ENCODE data around the gene MAST4. TPM values are rescaled to one million over a fixed set of nuclear protein-coding genes. Genes with fewer than 3 reads are reported as not detected.

Gene MAST4
- total RNA-seq, 1 donor from 2014 or later = 36.3 TPM

GRCh38 chr5:67073045-67073680 lies 477.0 kb downstream of the MAST4 start:
- DNase-seq (ENCODE audit: low read depth, low spot score) = no peak

GRCh38 chr5:67077296-67077695 lies 481.1 kb downstream of the MAST4 start:
- DNase-seq (ENCODE audit: low read depth, low spot score) = no peak

- DNase-seq (ENCODE audit: low read depth, low spot score) = no peak
These were observed 485.1 kb downstream of the MAST4 start for GRCh38 chr5:67081261-67081660.

- DNase-seq (ENCODE audit: low read depth, low spot score) = peak; percentile 37
These were observed 486.7 kb downstream of the MAST4 start for GRCh38 chr5:67082941-67083340.

- no peak for DNase-seq (ENCODE audit: low read depth, low spot score)
These were observed 489.4 kb downstream of the MAST4 start for GRCh38 chr5:67085616-67086015.

- DNase-seq (ENCODE audit: low read depth, low spot score) = no peak
These were observed 493.1 kb downstream of the MAST4 start for GRCh38 chr5:67089200-67089725.

- no peak for DNase-seq (ENCODE audit: low read depth, low spot score)
These were observed 493.8 kb downstream of the MAST4 start for GRCh38 chr5:67090040-67090439.

GRCh38 chr5:67090593-67090992 lies 494.4 kb downstream of the MAST4 start:
- DNase-seq (ENCODE audit: low read depth, low spot score) = no peak

- no peak for DNase-seq (ENCODE audit: low read depth, low spot score)
These were observed 496.3 kb downstream of the MAST4 start for GRCh38 chr5:67092535-67092934.

- DNase-seq (ENCODE audit: low read depth, low spot score) = no peak
These were observed 497.1 kb downstream of the MAST4 start for GRCh38 chr5:67093279-67093678.

GRCh38 chr5:67094476-67095300 lies 498.5 kb downstream of the MAST4 start:
- DNase-seq (ENCODE audit: low read depth, low spot score) = no peak

GRCh38 chr5:67095346-67096171 lies 499.4 kb downstream of the MAST4 start:
- DNase-seq (ENCODE audit: low read depth, low spot score) = no peak

GRCh38 chr5:67098656-67099055 lies 502.5 kb downstream of the MAST4 start:
- no peak for DNase-seq (ENCODE audit: low read depth, low spot score)

- no peak for DNase-seq (ENCODE audit: low read depth, low spot score)
These were observed 504.1 kb downstream of the MAST4 start for GRCh38 chr5:67100301-67100700.

GRCh38 chr5:67102708-67103107 lies 506.5 kb downstream of the MAST4 start:
- no peak for DNase-seq (ENCODE audit: low read depth, low spot score)

GRCh38 chr5:67104859-67105258 lies 508.7 kb downstream of the MAST4 start:
- no peak for DNase-seq (ENCODE audit: low read depth, low spot score)

GRCh38 chr5:67105270-67105669 lies 509.1 kb downstream of the MAST4 start:
- no peak for DNase-seq (ENCODE audit: low read depth, low spot score)

- no peak for DNase-seq (ENCODE audit: low read depth, low spot score)
These were observed 510.6 kb downstream of the MAST4 start for GRCh38 chr5:67106626-67107342.

GRCh38 chr5:67111779-67112178 lies 515.6 kb downstream of the MAST4 start:
- no peak for DNase-seq (ENCODE audit: low read depth, low spot score)

GRCh38 chr5:67115246-67115645 lies 519.1 kb downstream of the MAST4 start:
- no peak for DNase-seq (ENCODE audit: low read depth, low spot score)

- no peak for DNase-seq (ENCODE audit: low read depth, low spot score)
These were observed 519.6 kb downstream of the MAST4 start for GRCh38 chr5:67115817-67116216.

All from pulmonary artery endothelial cell (primary cell).